H1 (cell line): ENCODE results near the gene AIRE.

Source experiments
- CEBPB ChIP-seq: IDR thresholded peaks from 2 replicates; pipeline ENCODE4 v1.6.1; 2012; ENCODE audit warnings: low read depth, low read length
- CTCF ChIP-seq, 3 experiments: IDR thresholded peaks; 1 replicate in 2 of 3; 2 replicates in 1 of 3; pipeline versions ENCODE4 v1.5.1 to v1.6.1; 2011; ENCODE audit warnings: low read length in 3 of 3, mild to moderate bottlenecking in 3 of 3, inconsistent platforms in 2 of 3, low read depth in 1 of 3, moderate library complexity in 1 of 3; ENCODE audit not compliant: insufficient read depth in 1 of 3; ENCODE audit errors: control extremely low read depth in 1 of 3
- EP300 ChIP-seq, 2 experiments: IDR thresholded peaks; 1 replicate in 1 of 2; 2 replicates in 1 of 2; pipeline ENCODE4 v1.6.1; 2011 to 2012; ENCODE audit warnings: low read depth in 2 of 2, low read length in 2 of 2, mild to moderate bottlenecking in 2 of 2, borderline replicate concordance in 1 of 2, inconsistent platforms in 1 of 2, moderate library complexity in 1 of 2
- EZH2 ChIP-seq: fragments of 200-600 bp; sonication (generic); IDR thresholded peaks from 2 replicates; pipeline ENCODE4 v1.7.1; 2012; ENCODE audit warnings: low read depth, mild to moderate bottlenecking, moderate library complexity, low read length, inconsistent platforms; ENCODE audit not compliant: severe bottlenecking
- JUN ChIP-seq: IDR thresholded peaks from 2 replicates; pipeline ENCODE4 v1.6.1; 2011; ENCODE audit warnings: low read depth, mild to moderate bottlenecking, improper control_type of control experiment, low read length
- JUND ChIP-seq: IDR thresholded peaks from 2 replicates; pipeline ENCODE4 v1.6.1; 2011; ENCODE audit warnings: mild to moderate bottlenecking, improper control_type of control experiment, low read length
- POLR2A ChIP-seq, 2 experiments: IDR thresholded peaks; 1 replicate in 1 of 2; 2 replicates in 1 of 2; pipeline ENCODE4 v1.6.1; 2011; ENCODE audit warnings: low read depth in 2 of 2, low read length in 2 of 2, mild to moderate bottlenecking in 2 of 2; ENCODE audit errors: control extremely low read depth in 1 of 2

DNA sequence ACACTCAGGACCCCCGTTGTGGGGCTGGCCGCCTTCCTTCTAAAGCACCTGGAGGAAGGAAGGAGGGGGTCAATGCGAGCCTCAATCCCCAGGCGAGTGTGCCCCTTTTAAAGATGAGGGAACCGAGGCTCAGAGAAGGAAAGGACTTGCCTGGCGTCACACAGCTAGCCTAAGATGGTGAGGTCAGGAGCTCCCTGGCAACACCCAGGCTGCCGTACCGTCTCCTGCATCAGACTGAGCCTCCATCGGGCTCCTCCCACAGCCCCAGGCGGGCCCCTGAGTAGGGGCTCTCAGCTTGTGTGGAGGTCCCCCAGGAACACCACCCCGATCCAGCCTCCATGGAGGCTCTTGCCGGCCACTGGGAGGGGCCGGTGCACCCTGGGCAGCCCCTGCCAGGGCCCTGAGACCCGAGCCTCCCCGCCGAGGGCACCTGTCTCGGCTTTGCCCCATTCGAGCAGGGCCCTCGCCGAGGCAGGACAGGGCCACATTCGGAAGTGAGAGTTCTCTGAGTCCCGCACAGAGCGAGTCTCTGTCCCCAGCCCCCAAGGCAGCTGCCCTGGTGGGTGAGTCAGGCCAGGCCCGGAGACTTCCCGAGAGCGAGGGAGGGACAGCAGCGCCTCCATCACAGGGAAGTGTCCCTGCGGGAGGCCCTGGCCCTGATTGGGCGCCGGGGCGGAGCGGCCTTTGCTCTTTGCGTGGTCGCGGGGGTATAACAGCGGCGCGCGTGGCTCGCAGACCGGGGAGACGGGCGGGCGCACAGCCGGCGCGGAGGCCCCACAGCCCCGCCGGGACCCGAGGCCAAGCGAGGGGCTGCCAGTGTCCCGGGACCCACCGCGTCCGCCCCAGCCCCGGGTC is at the start of gene AIRE:
- TF ChIP-seq CEBPB (no peak), JUN (no peak), EZH2 (peak; percentile 53), JUND (no peak), POLR2A (IDR thresholded peaks at IDR 0.05; ENCODE audit: control extremely low read depth in 1 of 2, low read depth in 2 of 2, low read length in 2 of 2) (no peak), EP300 (IDR thresholded peaks at IDR 0.05; ENCODE audit: borderline replicate concordance in 1 of 2, low read depth in 2 of 2, low read length in 2 of 2) (no peak), CTCF (IDR thresholded peaks at IDR 0.05; ENCODE audit: control extremely low read depth in 1 of 3, insufficient read depth in 1 of 3, low read depth in 1 of 3, low read length in 3 of 3) (no peak)
